Fibroblast of the aortic adventitia (primary cell): ENCODE results near the gene NISCH. TPM values are rescaled to one million over a fixed set of nuclear protein-coding genes. Genes with fewer than 3 reads are reported as not detected.

Source experiments
- DNase-seq: peaks from one replicate; pipeline ENCODE4 v3.0.0-alpha.2; 2010; ENCODE audit warnings: low read depth
- H3K4me3 ChIP-seq: 2 replicates; pipeline ENCODE4 v1.5.1; 2011; ENCODE audit warnings: low read depth, mild to moderate bottlenecking, control low read depth, low read length, moderate library complexity
- total RNA-seq: library from RNA; depleted of rRNA; stranded (reverse); fragments of >200 nt; gene quantifications from 2 replicates; pipeline ENCODE4 v1.2.3, GENCODE V29; 2012; ENCODE audit warnings: low replicate concordance
- TF ChIP-seq, protein P1 (sequence below): IDR thresholded peaks from 2 replicates; pipeline ENCODE4 v1.5.1; 2011; ENCODE audit warnings: mild to moderate bottlenecking, low read length, control low read depth, inconsistent platforms; ENCODE audit not compliant: insufficient read depth

Gene NISCH
- total RNA-seq, result 52.7 and 90.8 TPM in 2 replicates

DNA sequence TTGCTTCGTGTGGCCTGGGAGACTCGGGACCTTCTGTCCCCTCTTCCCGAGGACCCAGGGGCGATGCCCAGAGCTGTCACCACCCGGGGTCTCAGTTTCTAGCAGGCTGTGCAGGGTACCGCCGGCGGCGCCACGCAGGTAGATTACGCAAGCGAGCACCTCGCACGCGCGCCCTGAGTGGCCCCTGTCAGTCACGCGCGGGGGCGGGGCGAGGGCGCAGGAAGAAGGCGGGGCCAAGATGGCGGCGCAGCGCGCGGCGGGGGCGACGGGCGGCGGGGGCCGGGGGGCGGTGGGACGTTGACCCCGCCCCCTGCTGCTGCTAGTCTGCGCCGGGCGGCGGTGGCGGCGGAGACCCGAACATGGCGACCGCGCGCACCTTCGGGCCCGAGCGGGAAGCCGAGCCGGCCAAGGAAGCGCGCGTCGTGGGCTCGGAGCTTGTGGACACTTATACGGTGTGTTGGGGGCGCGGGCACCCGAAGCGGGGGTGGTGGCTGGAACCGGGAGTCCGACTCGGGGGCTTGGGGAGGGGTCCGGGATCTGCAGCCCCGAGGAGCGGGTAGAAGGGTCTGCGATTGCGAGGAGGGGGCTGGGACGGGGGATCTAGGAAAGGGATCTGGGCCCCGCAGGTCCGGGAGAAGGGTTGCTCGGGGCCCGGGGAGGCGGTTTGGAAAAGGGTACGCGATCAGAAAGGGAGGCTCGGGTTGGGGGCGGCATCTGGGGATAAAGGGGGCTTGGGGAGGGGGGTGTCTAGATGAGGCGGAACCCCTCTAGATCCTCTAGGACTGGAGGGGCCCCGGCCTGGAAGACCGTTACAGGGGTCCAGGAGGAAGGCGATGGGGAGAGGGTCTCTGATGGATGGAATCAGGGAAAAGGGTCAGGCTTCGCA, at the start of gene NISCH:
NISCH (plus strand) TSS at position 322 of the 886 bp plus-strand sequence; CDS start at position 360, 38 bp downstream.
- H3K4me3 ChIP-seq, result peak within 1 kb of the TSS; percentile 90
- peak; percentile 49 for DNase-seq
- TF ChIP-seq, protein P1, sequence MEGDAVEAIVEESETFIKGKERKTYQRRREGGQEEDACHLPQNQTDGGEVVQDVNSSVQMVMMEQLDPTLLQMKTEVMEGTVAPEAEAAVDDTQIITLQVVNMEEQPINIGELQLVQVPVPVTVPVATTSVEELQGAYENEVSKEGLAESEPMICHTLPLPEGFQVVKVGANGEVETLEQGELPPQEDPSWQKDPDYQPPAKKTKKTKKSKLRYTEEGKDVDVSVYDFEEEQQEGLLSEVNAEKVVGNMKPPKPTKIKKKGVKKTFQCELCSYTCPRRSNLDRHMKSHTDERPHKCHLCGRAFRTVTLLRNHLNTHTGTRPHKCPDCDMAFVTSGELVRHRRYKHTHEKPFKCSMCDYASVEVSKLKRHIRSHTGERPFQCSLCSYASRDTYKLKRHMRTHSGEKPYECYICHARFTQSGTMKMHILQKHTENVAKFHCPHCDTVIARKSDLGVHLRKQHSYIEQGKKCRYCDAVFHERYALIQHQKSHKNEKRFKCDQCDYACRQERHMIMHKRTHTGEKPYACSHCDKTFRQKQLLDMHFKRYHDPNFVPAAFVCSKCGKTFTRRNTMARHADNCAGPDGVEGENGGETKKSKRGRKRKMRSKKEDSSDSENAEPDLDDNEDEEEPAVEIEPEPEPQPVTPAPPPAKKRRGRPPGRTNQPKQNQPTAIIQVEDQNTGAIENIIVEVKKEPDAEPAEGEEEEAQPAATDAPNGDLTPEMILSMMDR, result no peak

DNA sequence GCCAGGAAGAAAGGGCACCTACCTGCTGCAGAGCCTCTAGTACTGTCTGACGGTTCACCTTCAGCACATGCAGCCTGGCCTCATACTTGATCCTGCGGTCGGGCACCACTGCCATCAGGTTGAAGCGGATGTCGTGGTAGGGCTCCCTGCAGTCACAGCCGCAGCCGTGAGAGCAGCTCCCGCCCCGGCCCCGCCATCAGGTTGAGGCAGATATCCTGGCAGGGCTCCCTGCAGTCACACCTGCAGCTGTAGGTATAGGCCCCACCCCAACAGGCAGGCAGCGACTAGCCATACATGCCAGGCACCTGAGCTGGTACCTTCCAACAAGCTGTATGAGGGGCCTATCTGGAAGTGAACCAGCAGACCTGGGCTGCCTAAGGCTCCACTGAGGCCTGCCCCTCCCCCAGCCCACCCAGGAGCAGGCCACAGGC, 49.2 kb upstream of the NISCH start:
- TF ChIP-seq, protein P1, result no peak
- H3K4me3 ChIP-seq, result no peak overlapping the region
- no peak for DNase-seq

DNA sequence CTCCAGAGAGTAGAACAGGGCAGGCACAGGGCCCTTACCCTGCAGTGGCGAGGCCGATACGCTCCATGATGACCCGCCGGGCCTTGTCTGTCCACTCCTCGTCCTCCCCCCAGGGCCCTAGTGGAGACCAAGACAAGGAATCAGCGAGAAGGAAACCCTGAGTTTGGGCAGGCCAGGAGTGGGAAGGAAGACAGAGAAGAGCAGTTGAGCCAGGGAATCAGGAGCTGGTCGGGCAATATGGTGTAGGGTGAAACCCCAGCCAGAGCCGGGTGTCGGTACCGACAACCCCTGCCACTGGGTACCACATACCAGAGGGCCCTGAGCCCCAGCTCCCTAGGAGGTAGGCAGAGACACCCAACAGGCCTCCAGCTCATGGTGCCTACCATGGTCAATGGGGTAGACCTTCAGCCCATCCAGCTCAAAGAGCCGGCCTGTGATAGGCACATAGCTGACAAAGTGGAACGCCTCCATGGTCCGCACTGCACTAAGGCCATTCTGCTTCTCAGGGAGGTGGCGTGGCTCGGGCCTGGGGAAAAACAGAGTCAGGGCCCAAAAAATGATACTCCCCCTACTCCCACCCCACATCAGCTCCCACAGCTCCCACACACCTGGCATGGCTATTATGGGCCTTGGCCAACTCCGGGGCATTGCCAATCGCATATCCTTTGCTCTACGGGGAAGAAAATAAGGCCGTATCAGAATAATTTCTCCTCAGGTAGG, 48.5 kb upstream of the NISCH start:
- DNase-seq, result no peak

DNA sequence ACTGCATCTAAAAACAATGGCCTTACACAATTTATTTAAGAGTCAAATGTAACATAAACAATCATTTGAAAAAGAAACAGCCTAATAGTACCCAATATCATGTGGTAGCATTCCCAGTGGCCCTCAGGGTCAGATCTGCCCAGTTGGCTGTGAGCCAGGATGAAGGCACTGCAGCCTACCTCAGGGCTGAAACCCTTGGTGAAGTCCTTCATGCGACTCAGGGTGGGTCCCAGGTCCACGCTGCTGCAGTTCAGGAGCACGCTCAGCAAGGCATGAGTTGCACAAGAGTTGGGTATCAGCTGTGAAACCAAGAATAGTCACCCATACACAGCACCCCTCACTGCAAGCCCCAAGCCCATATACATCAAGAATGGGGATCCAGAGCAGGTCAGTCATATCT, 47.6 kb upstream of the NISCH start:
- no peak for DNase-seq
- H3K4me3 ChIP-seq, result no peak overlapping the region
- TF ChIP-seq, protein P1, result no peak

More for the DNA sequence above, 48.5 kb upstream of the NISCH start:
- TF ChIP-seq, protein P1, result no peak
- no peak overlapping the region for H3K4me3 ChIP-seq

DNA sequence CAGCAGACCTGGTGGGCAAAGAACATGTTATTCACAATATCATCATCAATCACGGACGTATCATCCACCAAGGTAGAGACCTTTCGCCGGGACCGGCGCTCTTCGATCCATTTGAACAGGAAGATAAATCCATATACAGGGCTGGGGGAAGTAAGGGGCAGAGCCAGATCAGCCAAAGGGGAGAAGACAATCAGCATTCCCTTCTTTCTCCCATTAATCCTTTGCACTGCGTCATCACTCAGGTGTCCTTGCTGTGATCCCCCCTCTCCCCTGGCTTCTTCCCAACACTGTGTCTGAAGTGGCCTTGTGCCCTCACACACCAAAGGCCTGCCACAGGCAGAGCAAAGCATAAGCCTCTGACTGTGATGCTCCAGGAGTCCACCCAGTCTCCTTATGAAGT, 46.9 kb upstream of the NISCH start:
- no peak for DNase-seq
- TF ChIP-seq, protein P1, result no peak
- peak overlapping the region; percentile 98 for H3K4me3 ChIP-seq

DNA sequence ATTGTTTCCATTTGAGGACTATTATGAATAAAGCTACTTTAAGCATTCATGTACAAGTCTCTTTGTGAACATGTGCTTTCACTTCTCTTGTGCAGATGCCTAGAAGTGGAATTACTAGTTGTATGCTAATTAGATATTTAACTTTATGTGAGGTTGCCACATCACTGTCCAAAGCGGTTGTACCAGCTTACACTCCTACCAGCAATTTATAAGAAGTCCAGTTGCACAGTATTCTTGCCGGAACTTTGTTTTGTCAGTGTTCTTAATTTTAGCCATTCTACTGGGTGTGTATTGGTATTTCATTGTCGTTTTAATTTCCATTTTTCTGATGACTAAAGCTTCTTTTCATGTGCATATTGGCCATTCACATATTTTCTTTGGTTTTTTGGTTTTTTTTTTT, 39.6 kb upstream of the NISCH start:
- TF ChIP-seq, protein P1, result no peak
- H3K4me3 ChIP-seq, result no peak overlapping the region
- DNase-seq, result no peak
